ENCODE measurements around the gene CCDC106.

Gene CCDC106

DNA sequence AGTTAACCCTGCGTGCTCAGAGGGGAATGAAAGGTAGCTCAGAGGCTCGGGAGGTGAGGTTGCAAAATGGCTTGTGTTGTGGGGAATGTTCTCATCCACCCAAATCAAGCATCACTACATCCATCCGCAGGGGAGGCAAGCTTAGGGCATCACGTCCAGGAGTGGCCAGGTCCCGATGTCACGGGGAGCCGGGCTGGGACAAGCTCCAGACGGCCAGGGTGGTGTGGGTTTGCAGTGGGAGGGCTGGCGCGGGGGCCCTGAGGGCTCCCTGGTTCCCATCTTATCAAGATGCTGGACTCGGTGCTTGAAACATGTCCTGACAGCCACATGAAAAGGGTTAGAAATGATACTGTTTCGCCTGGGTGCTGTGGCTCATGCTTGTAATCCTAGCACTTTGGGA lies 52.8 kb downstream of the CCDC106 start:
- no peak for DNase-seq

DNA sequence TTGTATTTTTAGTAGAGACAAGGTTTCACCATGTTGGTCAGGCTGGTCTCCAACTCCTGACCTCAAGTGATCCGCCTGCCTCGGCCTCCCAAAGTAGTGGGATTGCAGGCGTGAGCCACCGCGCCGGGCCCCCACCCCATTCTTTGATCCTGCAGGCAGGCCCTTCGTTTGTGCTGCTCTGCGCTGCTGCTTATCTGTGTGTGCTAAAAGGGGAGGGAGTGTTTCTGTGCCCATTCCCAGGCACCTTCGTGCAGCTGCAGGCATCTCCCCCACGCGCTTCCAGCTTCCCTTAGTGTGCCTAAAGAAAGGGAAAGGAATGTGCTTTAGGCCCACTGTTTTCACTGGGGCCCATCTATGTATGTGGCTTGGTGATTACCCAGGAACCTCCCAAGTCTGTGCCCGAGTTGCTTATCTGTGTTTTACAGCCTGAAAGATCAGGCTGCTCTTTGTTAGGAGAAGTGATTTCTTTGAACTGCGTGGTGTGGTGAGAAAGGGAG lies 54.2 kb downstream of the CCDC106 start:
- DNase-seq = no peak
